Measurements from ENCODE around the gene PANK4. TPM values are rescaled to one million over a fixed set of nuclear protein-coding genes. Genes with fewer than 3 reads are reported as not detected.

Gene PANK4
- total RNA-seq, 1 donor from 2014 or later = 42.5 TPM

DNA sequence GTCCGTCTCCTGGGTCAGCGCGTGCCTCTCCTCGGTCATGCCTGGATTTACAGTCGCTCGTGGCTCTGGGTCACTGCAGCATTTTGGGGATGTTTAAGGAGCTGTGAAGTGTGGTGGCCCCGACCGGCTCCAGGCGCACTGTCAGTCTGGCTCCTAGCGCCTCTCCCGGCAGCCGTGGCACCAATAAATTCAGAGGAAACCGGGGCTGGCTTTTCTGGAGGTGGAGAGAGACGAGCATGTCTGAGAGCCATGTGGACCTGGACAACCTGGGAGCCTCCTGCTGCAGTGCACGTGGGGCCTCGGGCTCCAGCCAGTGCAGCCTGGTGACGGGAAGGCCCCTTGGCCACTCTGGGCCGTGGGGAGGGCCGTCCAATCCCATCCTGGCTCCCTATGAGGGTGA lies 33.2 kb downstream of the PANK4 start:
- Mint-ChIP-seq H3K4me1 (ENCODE audit: low read depth) (no peaks in the 10 kb centered on the region), H3K4me3 (ENCODE audit: low read depth) (no peak overlapping the region), H3K9me3 (ENCODE audit: low read depth) (peaks cover 4% of the 10 kb centered on the region), H3K36me3 (ENCODE audit: insufficient read depth) (no peaks in the 10 kb centered on the region), H3K27ac (no peak overlapping the region), H3K27me3 (peaks cover 15% of the 10 kb centered on the region)
- TF ChIP-seq, protein P1, sequence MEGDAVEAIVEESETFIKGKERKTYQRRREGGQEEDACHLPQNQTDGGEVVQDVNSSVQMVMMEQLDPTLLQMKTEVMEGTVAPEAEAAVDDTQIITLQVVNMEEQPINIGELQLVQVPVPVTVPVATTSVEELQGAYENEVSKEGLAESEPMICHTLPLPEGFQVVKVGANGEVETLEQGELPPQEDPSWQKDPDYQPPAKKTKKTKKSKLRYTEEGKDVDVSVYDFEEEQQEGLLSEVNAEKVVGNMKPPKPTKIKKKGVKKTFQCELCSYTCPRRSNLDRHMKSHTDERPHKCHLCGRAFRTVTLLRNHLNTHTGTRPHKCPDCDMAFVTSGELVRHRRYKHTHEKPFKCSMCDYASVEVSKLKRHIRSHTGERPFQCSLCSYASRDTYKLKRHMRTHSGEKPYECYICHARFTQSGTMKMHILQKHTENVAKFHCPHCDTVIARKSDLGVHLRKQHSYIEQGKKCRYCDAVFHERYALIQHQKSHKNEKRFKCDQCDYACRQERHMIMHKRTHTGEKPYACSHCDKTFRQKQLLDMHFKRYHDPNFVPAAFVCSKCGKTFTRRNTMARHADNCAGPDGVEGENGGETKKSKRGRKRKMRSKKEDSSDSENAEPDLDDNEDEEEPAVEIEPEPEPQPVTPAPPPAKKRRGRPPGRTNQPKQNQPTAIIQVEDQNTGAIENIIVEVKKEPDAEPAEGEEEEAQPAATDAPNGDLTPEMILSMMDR (IDR thresholded peaks at IDR 0.05; ENCODE audit: unreplicated experiment) = no peak
- DNase-seq (ENCODE audit: low spot score, unreplicated experiment) = no peak

DNA sequence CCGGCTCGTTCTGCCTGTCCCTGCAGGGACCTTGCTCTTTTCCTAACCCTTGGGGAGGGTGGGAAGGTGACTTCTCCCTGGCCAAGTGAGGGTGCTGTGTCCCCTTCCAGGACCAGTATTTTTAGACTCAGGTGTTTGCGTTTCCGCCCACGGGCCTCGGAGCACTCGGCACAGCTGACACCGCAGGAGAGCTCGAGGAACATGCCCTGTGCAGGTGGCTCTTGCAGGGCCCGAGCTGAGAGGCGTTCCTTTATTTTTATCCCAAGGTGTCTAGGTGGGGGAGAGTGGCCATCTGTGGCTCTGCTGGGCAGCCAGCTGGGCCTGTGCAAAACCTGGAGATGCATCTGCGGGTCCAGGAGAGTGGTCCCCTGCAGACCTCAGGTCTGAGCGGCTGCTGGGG lies 34.3 kb downstream of the PANK4 start:
- Mint-ChIP-seq H3K9me3 (ENCODE audit: low read depth) (peaks cover 7% of the 10 kb centered on the region), H3K4me3 (ENCODE audit: low read depth) (no peak overlapping the region), H3K36me3 (ENCODE audit: insufficient read depth) (no peaks in the 10 kb centered on the region), H3K4me1 (ENCODE audit: low read depth) (no peaks in the 10 kb centered on the region), H3K27me3 (peaks cover 18% of the 10 kb centered on the region), H3K27ac (no peak overlapping the region)
- DNase-seq (ENCODE audit: low spot score, unreplicated experiment) = no peak
- TF ChIP-seq, protein P1 (IDR thresholded peaks at IDR 0.05; ENCODE audit: unreplicated experiment) = no peak

DNA sequence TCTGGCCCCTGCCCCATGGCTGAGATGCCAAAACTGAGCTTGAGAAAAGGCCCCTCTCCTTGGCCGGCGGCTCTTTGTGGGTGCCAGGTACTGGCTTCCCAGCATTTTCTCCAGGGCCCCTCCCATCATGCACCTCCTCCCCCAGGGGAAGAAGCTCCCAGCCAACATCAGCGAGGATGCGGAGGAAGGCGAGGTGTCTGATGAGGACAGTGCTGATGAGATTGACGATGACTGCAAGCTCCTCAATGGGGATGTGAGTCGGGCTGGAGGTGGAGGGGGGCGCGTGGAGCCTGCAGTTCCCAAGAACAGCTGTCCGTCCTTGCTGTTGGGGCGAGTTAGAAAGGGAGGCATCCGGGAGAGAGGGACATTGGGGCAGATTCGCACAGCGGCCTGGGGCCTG lies 36.8 kb downstream of the PANK4 start:
- Mint-ChIP-seq H3K36me3 (ENCODE audit: insufficient read depth) (no peaks in the 10 kb centered on the region), H3K4me1 (ENCODE audit: low read depth) (no peaks in the 10 kb centered on the region), H3K9me3 (ENCODE audit: low read depth) (peaks cover 7% of the 10 kb centered on the region), H3K4me3 (ENCODE audit: low read depth) (no peak overlapping the region), H3K27ac (no peak overlapping the region), H3K27me3 (peaks cover 18% of the 10 kb centered on the region)
- DNase-seq (ENCODE audit: low spot score, unreplicated experiment) = no peak
- TF ChIP-seq, protein P1 (IDR thresholded peaks at IDR 0.05; ENCODE audit: unreplicated experiment) = no peak

DNA sequence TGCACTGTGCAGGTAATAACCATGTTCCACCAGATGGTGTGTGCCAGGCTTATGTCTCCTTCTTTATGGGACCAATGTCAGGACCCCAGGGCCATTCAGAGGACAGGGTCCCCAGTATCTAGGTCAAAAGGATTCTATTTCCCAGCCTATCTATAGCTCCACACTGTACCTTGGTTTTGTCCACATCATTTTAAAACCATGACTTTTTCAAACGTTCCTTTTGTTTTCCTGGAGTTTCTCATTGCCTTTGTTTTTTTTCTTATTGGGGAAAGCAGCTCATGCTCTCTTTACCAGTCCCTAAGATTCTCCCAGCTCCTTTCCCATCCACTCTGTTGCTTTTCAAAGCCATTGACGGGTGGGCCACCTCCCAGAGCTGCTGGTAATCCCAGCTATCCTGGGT lies 37.7 kb downstream of the PANK4 start:
- peaks cover 7% of the 10 kb centered on the region for H3K9me3 Mint-ChIP-seq (ENCODE audit: low read depth)
- H3K4me3 Mint-ChIP-seq (ENCODE audit: low read depth) = no peak overlapping the region
- DNase-seq (ENCODE audit: low spot score, unreplicated experiment) = no peak
- no peak overlapping the region for H3K27ac Mint-ChIP-seq
- H3K27me3 Mint-ChIP-seq = peaks cover 22% of the 10 kb centered on the region
- TF ChIP-seq, protein P1 (IDR thresholded peaks at IDR 0.05; ENCODE audit: unreplicated experiment) = no peak
- no peaks in the 10 kb centered on the region for H3K4me1 Mint-ChIP-seq (ENCODE audit: low read depth)
- no peaks in the 10 kb centered on the region for H3K36me3 Mint-ChIP-seq (ENCODE audit: insufficient read depth)

DNA sequence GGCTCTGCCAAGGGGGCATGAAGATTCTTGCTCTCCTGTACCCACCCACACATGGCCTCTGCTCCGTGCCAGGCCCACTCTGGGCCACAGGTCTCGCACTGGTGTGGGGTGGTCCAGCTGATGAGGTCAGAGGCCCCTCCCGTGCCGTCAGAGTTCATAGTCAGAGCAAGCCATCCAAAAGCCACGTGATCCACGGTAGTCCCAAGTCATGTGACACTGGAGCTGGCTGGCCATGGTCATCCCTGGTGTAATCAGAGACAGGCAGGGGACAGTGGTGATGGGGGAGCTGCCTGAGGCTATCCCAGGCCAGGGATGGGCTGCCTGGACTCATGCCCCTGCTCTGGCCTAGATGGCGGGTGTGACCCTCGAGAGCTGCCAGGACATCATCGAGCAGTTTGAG lies 39.8 kb downstream of the PANK4 start:
- no peak for DNase-seq (ENCODE audit: low spot score, unreplicated experiment)
- Mint-ChIP-seq H3K4me1 (ENCODE audit: low read depth) (no peaks in the 10 kb centered on the region), H3K27ac (no peak overlapping the region), H3K4me3 (ENCODE audit: low read depth) (no peak overlapping the region), H3K36me3 (ENCODE audit: insufficient read depth) (no peaks in the 10 kb centered on the region), H3K9me3 (ENCODE audit: low read depth) (peaks cover 7% of the 10 kb centered on the region), H3K27me3 (peaks cover 18% of the 10 kb centered on the region)
- TF ChIP-seq, protein P1 (IDR thresholded peaks at IDR 0.05; ENCODE audit: unreplicated experiment) = no peak

Data from progenitor cell of endocrine pancreas (in vitro differentiated cells).